Measurements from ENCODE around the gene MFN2.

DNA sequence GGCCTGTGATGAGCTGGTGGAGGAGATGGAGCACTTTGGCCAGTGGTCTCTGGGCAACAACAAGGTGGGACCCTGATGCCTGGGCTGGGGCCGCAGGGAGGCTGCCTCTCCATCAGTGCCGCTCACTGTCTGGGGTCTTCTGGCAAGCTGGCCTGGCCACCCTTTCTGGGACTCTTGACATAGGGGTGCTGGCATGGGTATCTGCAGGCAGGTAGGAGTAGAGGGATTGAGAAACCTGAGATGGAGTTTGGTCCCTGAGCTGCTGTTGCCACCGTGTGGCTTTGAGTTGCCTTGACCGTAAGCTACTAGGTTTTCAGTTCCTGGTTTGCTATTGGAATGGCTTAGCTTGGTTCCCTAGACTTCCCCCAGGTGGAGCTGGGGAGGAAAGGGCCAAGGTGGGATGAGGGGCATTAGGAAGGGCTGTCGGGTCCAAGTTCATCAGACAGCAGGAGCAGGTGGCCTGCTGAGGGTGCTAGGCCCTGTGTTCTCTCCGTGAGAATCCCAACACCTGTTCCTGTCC, 13.2 kb upstream of the MFN2 start:
- TF ChIP-seq, protein P1, sequence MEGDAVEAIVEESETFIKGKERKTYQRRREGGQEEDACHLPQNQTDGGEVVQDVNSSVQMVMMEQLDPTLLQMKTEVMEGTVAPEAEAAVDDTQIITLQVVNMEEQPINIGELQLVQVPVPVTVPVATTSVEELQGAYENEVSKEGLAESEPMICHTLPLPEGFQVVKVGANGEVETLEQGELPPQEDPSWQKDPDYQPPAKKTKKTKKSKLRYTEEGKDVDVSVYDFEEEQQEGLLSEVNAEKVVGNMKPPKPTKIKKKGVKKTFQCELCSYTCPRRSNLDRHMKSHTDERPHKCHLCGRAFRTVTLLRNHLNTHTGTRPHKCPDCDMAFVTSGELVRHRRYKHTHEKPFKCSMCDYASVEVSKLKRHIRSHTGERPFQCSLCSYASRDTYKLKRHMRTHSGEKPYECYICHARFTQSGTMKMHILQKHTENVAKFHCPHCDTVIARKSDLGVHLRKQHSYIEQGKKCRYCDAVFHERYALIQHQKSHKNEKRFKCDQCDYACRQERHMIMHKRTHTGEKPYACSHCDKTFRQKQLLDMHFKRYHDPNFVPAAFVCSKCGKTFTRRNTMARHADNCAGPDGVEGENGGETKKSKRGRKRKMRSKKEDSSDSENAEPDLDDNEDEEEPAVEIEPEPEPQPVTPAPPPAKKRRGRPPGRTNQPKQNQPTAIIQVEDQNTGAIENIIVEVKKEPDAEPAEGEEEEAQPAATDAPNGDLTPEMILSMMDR (IDR thresholded peaks at IDR 0.05) = peak in 1 of 3 experiments; percentile 43
- TF ChIP-seq POLR2A (IDR thresholded peaks at IDR 0.05) = no peak

Data from testis (tissue), 2 donors.